Measurements from ENCODE around the gene KSR1. TPM values are rescaled to one million over a fixed set of nuclear protein-coding genes. Genes with fewer than 3 reads are reported as not detected.
"Not testable (repeated sequence)": the region's sequence is repeated elsewhere in the genome, so short reads cannot be mapped to it uniquely, and the experiment has no call there.

Gene KSR1
- total RNA-seq, 2 donors from 2014 or later = 99.9 to 142 TPM

DNA sequence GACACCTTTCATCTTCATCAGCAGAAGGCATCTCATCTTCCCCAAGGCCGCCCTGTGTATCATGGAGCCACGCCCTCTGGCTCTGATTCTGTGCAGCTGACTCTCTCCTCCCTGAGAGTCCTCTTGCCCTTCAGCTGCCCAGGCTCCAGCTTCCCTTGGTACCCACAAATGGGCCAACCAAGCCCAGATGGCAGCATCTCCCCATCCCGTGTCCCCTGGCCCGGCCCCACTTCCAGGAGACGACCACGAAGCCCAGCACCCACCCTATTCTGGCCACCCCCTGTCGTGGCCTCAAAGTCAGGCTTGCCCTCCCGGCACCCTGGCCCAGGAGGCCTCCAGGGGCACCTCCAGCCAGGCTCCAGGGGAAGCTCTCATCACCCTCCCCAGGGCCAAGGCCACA is 31.3 kb upstream of the KSR1 start:
- intact Hi-C loops (cut with DNase I) = no loop called here
- no peak for DNase-seq
- no peak for ATAC-seq

DNA sequence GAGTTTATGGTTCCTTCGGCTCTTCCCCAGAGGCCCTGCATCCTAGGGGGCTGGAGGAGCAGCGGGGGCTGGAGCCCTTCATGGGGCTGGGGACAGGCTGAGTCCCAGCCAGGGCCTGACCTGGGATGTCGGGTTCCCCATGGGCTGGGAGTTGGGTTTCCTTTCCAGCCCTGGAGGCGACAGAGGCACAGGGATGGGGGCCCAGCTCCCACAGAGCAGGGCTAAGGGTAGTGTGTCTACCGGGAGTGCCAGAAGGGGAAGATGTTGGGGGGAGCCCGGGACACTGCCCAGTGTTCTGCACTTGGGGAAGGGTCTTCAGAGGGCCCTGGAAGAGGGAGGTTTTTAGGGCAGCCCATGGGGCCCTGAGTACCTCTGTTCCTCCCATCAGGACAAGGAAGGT is 30.7 kb upstream of the KSR1 start:
- intact Hi-C loops (cut with DNase I); DNase-seq: not testable (repeated sequence)

More for the DNA sequence above, 31.3 kb upstream of the KSR1 start:
- Histone ChIP-seq H3K4me3 (no peak overlapping the region), H3K9me3 (no peaks in the 10 kb centered on the region), H3K27me3 (no peaks in the 10 kb centered on the region), H3K27ac (no peak overlapping the region), H3K4me1 (no peaks in the 10 kb centered on the region), H3K36me3 (replicated peaks in 1 of 2; ENCODE audit: insufficient read depth in 1 of 2, low read depth in 2 of 2) (no peaks in the 10 kb centered on the region)
- no peak for TF ChIP-seq POLR2A (IDR thresholded peaks at IDR 0.05)
- TF ChIP-seq, protein P1, sequence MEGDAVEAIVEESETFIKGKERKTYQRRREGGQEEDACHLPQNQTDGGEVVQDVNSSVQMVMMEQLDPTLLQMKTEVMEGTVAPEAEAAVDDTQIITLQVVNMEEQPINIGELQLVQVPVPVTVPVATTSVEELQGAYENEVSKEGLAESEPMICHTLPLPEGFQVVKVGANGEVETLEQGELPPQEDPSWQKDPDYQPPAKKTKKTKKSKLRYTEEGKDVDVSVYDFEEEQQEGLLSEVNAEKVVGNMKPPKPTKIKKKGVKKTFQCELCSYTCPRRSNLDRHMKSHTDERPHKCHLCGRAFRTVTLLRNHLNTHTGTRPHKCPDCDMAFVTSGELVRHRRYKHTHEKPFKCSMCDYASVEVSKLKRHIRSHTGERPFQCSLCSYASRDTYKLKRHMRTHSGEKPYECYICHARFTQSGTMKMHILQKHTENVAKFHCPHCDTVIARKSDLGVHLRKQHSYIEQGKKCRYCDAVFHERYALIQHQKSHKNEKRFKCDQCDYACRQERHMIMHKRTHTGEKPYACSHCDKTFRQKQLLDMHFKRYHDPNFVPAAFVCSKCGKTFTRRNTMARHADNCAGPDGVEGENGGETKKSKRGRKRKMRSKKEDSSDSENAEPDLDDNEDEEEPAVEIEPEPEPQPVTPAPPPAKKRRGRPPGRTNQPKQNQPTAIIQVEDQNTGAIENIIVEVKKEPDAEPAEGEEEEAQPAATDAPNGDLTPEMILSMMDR (IDR thresholded peaks at IDR 0.05) = no peak
- 81 to 85% methylated on average over 5 to 7 of the region's 8 CpGs for WGBS, 2 donors

DNA sequence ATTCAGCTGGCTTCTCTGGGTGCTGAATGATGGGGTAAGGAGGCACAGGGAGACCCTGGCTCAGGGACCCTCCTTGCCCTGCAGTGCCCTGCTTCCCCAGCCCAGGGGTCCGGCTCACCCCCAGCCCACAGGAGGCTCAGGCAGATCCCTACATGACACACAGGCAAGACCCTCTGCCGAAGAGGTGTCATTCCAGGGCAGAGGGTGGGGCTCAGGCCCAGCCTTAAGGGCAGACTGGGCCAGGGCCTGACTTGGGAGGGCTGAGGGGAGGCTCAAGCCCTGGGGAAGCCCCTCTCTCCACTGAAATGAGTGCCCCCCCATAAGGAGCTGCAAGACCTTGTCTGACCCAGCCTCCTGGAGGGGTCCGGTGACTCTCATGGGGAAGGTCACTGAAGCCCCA is 30.3 kb upstream of the KSR1 start:
- TF ChIP-seq, protein P1 (IDR thresholded peaks at IDR 0.05) = no peak
- TF ChIP-seq POLR2A (IDR thresholded peaks at IDR 0.05) = no peak
- H3K27ac ChIP-seq = no peak overlapping the region
- H3K9me3 ChIP-seq = no peaks in the 10 kb centered on the region
- no peak for DNase-seq
- intact Hi-C loops (cut with DNase I) = no loop called here
- no peak overlapping the region for H3K4me3 ChIP-seq
- H3K27me3 ChIP-seq = no peaks in the 10 kb centered on the region
- no peak for ATAC-seq
- no peaks in the 10 kb centered on the region for H3K36me3 ChIP-seq (replicated peaks in 1 of 2; ENCODE audit: insufficient read depth in 1 of 2, low read depth in 2 of 2)
- no CpG with 5 or more reads among the region's 3 CpGs for WGBS, 2 donors
- H3K4me1 ChIP-seq = no peaks in the 10 kb centered on the region

More for the DNA sequence above, 30.7 kb upstream of the KSR1 start:
- ATAC-seq; H3K27ac ChIP-seq; H3K9me3 ChIP-seq; H3K27me3 ChIP-seq; H3K4me1 ChIP-seq; H3K36me3 ChIP-seq (replicated peaks in 1 of 2; ENCODE audit: insufficient read depth in 1 of 2, low read depth in 2 of 2); H3K4me3 ChIP-seq: not testable (repeated sequence)
- 66 to 84% methylated on average over 3 to 6 of the region's 6 CpGs for WGBS, 2 donors

DNA sequence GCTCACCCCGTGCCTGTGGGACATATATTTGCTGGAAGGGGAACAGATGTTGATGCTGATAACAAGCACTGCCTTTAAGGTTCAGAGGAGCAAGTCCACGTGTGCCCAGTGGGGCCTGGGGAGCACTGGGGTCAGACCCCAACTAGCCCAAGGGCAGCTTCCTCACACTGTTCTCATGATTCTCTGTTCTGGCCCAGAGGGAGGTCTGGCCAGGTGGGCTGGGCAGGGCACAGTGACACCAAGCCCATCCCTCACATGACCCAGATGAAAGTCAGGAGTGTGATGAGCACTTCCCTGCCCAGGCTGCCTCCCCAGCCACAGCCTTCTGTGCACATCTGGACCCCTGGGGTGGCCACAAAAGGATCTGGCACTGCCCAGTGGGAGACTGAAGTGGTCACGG is 29.8 kb upstream of the KSR1 start:
- DNase-seq; H3K27ac ChIP-seq; H3K36me3 ChIP-seq (replicated peaks in 1 of 2; ENCODE audit: insufficient read depth in 1 of 2, low read depth in 2 of 2); H3K27me3 ChIP-seq; H3K4me3 ChIP-seq; H3K4me1 ChIP-seq; H3K9me3 ChIP-seq; ATAC-seq; intact Hi-C loops (cut with DNase I): not testable (repeated sequence)
- 63 to 100% methylated on average over 1 to 2 of the region's 3 CpGs for WGBS, 2 donors

DNA sequence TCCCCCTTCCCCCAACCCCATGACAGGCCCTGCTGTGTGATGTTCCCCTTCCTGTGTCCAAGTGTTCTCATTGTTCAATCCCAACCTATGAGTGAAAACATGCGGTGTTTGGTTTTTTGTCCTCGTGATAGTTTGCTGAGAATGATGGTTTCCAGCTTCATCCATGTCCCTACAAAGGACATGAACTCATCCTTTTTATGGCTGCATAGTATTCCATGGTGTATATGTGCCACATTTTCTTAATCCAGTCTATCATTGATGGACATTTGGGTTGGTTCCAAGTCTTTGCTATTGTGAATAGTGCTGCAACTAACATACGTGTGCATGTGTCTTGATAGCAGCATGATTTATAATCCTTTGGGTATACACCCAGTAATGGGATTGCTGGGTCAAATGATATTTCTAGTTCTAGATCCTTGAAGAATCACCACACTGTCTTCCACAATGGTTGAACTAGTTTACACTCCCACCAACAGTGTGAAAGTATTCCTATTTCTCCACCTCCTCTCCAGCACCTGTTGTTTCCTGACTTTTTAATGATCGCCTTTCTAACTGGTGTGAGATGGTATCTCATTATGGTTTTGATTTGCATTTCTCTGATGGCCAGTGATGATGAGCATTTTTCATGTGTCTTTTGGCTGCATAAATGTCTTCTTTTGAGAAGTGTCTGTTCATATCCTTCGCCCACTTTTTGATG is 28.9 kb upstream of the KSR1 start:
- H3K27ac ChIP-seq; H3K27me3 ChIP-seq; DNase-seq; H3K4me3 ChIP-seq; H3K36me3 ChIP-seq (replicated peaks in 1 of 2; ENCODE audit: insufficient read depth in 1 of 2, low read depth in 2 of 2); H3K9me3 ChIP-seq; ATAC-seq; H3K4me1 ChIP-seq; intact Hi-C loops (cut with DNase I): not testable (repeated sequence)
- WGBS, 2 donors = 87 to 89% methylated on average over 5 of the region's 5 CpGs

DNA sequence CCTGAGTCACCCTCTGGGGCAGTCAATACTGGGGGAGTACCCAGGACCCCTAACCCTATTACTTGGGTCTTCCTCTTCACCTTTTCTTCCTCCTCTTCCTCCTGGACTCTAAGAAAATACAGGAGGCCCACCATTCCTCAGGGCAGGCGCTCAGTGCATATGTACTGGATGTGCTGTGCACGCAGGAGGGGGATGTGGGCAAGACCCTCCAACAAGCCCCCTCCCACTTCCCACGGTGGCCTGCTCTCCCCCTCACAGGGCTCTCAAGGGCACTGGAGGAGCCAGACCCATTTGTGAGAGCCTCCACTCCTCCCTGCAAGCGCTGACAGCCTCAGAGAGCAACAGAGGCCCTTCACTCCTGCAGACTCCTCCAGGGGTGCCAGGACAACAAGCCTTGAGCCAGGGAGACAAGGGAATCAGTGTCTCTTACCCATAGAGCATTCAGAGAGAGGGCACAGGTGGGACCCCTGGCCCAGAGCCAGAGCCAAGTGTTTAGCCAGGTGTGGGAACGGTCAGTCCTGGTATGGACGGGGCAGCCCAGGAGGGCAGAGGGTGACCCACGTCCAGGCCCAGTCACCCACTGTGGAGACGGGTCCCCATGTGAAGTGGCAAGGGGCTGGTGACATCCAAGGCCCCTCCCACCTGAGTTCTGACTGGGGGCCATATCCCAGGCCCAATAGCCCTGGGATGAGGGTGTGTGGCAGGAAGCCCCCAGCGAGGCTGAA is 27.3 kb upstream of the KSR1 start:
- no peaks in the 10 kb centered on the region for H3K36me3 ChIP-seq (replicated peaks in 1 of 2; ENCODE audit: insufficient read depth in 1 of 2, low read depth in 2 of 2)
- H3K4me3 ChIP-seq = no peak overlapping the region
- DNase-seq (no peak), ATAC-seq (no peak)
- H3K27ac ChIP-seq = no peak overlapping the region
- no peaks in the 10 kb centered on the region for H3K27me3 ChIP-seq
- no peaks in the 10 kb centered on the region for H3K9me3 ChIP-seq
- H3K4me1 ChIP-seq = no peaks in the 10 kb centered on the region
- 85 to 89% methylated on average over 4 to 9 of the region's 9 CpGs for WGBS, 2 donors
- intact Hi-C loops (cut with DNase I) = no loop called here
- TF ChIP-seq, protein P1 (IDR thresholded peaks at IDR 0.05) = no peak
- TF ChIP-seq POLR2A (IDR thresholded peaks at IDR 0.05) = no peak
